Liver (tissue), 9 donors: ENCODE measurements around the gene HLCS. TPM values are rescaled to one million over a fixed set of nuclear protein-coding genes. Genes with fewer than 3 reads are reported as not detected.

Source experiments
- DNase-seq: peaks from one replicate; pipeline ENCODE4 v3.0.0-alpha.2; 2017; ENCODE audit warnings: low spot score
- H3K27ac ChIP-seq, 2 donors: one replicate each; pipeline ENCODE4 v1.7.0; 2013; ENCODE audit warnings: inconsistent platforms in 2 of 2, low read length in 2 of 2, control low read depth in 1 of 2, low read depth in 1 of 2, mild to moderate bottlenecking in 1 of 2
- H3K27me3 ChIP-seq, 4 donors: one replicate each; pipeline versions ENCODE4 v1.6.1 to v1.7.0; 2013; ENCODE audit warnings: low read length in 3 of 4, inconsistent platforms in 1 of 4, mild to moderate bottlenecking in 1 of 4, moderate library complexity in 1 of 4; ENCODE audit not compliant: control insufficient read depth in 4 of 4, insufficient read depth in 4 of 4
- H3K36me3 ChIP-seq, 4 donors: one replicate each; pipeline versions ENCODE4 v1.6.1 to v1.7.0; 2013; ENCODE audit warnings: low read length in 3 of 4, mild to moderate bottlenecking in 3 of 4, low read depth in 1 of 4, moderate library complexity in 1 of 4; ENCODE audit not compliant: control insufficient read depth in 4 of 4, insufficient read depth in 3 of 4
- H3K4me1 ChIP-seq, 4 donors: one replicate each; pipeline versions ENCODE4 v1.6.1 to v1.7.0; 2013; ENCODE audit warnings: low read length in 3 of 4, mild to moderate bottlenecking in 3 of 4, moderate library complexity in 1 of 4; ENCODE audit not compliant: control insufficient read depth in 4 of 4, insufficient read depth in 4 of 4
- H3K4me3 ChIP-seq, 3 donors: one replicate each; pipeline versions ENCODE4 v1.6.1 to v1.7.0; 2013; ENCODE audit warnings: low read length in 3 of 3, control low read depth in 1 of 3, low read depth in 1 of 3, mild to moderate bottlenecking in 1 of 3
- H3K9ac ChIP-seq, 2 donors: one replicate each; pipeline ENCODE4 v1.7.0; 2013; ENCODE audit warnings: low read length in 2 of 2, mild to moderate bottlenecking in 2 of 2, moderate library complexity in 2 of 2, control low read depth in 1 of 2, low read depth in 1 of 2
- H3K9me3 ChIP-seq, 4 donors: one replicate each; pipeline versions ENCODE4 v1.6.1 to v1.7.0; 2013; ENCODE audit warnings: low read length in 3 of 4; ENCODE audit not compliant: control insufficient read depth in 4 of 4
- CTCF ChIP-seq: fragments of 150-350 bp; IDR thresholded peaks from 2 replicates; pipeline ENCODE4 v1.5.1; 2017; ENCODE audit warnings: improper control_type of control experiment, low read depth, low read length; ENCODE audit not compliant: missing input control
- EGR1 ChIP-seq, 2 donors: IDR thresholded peaks; 2 replicates each; pipeline ENCODE4 v1.6.1; 2016 to 2018; ENCODE audit warnings: antibody characterized with exemption in 2 of 2, low read depth in 2 of 2
- FOXA1 ChIP-seq: IDR thresholded peaks from 2 replicates; pipeline ENCODE4 v1.6.1; 2016; ENCODE audit warnings: antibody characterized with exemption
- FOXA2 ChIP-seq: IDR thresholded peaks from 2 replicates; pipeline ENCODE4 v1.6.1; 2016; ENCODE audit warnings: antibody characterized with exemption
- GABPA ChIP-seq, 2 donors: IDR thresholded peaks in 1 of 2; conservative IDR thresholded peaks in 1 of 2; 2 replicates each; pipeline ENCODE4 v1.6.1; 2016; ENCODE audit warnings: antibody characterized with exemption in 2 of 2, mild to moderate bottlenecking in 1 of 2, moderate library complexity in 1 of 2
- HNF4A ChIP-seq, 2 donors: conservative IDR thresholded peaks; 2 replicates each; pipeline ENCODE4 v1.6.1; 2016; ENCODE audit warnings: antibody characterized with exemption in 2 of 2, mild to moderate bottlenecking in 2 of 2
- HNF4G ChIP-seq: IDR thresholded peaks from 2 replicates; pipeline ENCODE4 v1.6.1; 2016; ENCODE audit warnings: antibody characterized with exemption
- JUND ChIP-seq, 2 donors: IDR thresholded peaks; 2 replicates each; pipeline ENCODE4 v1.6.1; 2016; ENCODE audit warnings: antibody characterized with exemption in 2 of 2
- MAX ChIP-seq: IDR thresholded peaks from 2 replicates; pipeline ENCODE4 v1.6.1; 2016; ENCODE audit warnings: antibody characterized with exemption
- NR2F2 ChIP-seq: IDR thresholded peaks from 2 replicates; pipeline ENCODE4 v1.6.1; 2016; ENCODE audit warnings: antibody characterized with exemption
- RAD21 ChIP-seq, 2 donors: IDR thresholded peaks; 2 replicates each; pipeline ENCODE4 v1.6.1; 2016; ENCODE audit warnings: antibody characterized with exemption in 2 of 2, mild to moderate bottlenecking in 2 of 2
- REST ChIP-seq: IDR thresholded peaks from 2 replicates; pipeline ENCODE4 v1.6.1; 2016; ENCODE audit warnings: antibody characterized with exemption, mild to moderate bottlenecking
- RXRA ChIP-seq, 2 donors: IDR thresholded peaks; 2 replicates each; pipeline ENCODE4 v1.6.1; 2017 to 2018; ENCODE audit warnings: antibody characterized with exemption in 2 of 2, mild to moderate bottlenecking in 1 of 2
- SP1 ChIP-seq: IDR thresholded peaks from 2 replicates; pipeline ENCODE4 v1.6.1; 2018; ENCODE audit warnings: antibody characterized with exemption, mild to moderate bottlenecking
- TAF1 ChIP-seq: conservative IDR thresholded peaks from 2 replicates; pipeline ENCODE4 v1.6.1; 2016; ENCODE audit warnings: antibody characterized with exemption, mild to moderate bottlenecking
- YY1 ChIP-seq: IDR thresholded peaks from 2 replicates; pipeline ENCODE4 v1.6.1; 2016; ENCODE audit warnings: antibody characterized with exemption, mild to moderate bottlenecking
- WGBS: extraction: QIAGEN DNeasy Blood & Tissue Kit; methylation state at CpG from one replicate; pipeline ENCODE4 v1.1.7; 2013; 5-methylcytosine and 5-hydroxymethylcytosine counted together
- polyA plus RNA-seq, 2 donors: library from polyadenylated mRNA; stranded (reverse) in 1 of 2; unstranded in 1 of 2; fragments of 200-250 nt in 1 of 2; fragments of >200 nt in 1 of 2; fragmentation: Nextera tagmentation in 1 of 2; extraction: Ambion mirVana in 1 of 2; gene quantifications; one replicate each; pipeline versions ENCODE4 v1.2.1 to v1.2.3, GENCODE V29; 2013 to 2015
- total RNA-seq, 2 donors: library from RNA; depleted of rRNA; stranded (reverse); fragments of >200 nt; gene quantifications; one replicate each; pipeline ENCODE4 v1.2.3, GENCODE V29; 2014
- TF ChIP-seq, protein P1 (sequence below): IDR thresholded peaks from 2 replicates; pipeline ENCODE4 v1.6.1; 2016; ENCODE audit warnings: antibody characterized with exemption
- TF ChIP-seq, protein P2 (sequence below): IDR thresholded peaks from 2 replicates; pipeline ENCODE4 v1.6.1; 2016; ENCODE audit warnings: antibody characterized with exemption
- donor health status: healthy.
- donor health status: healthy.
- donor health status: healthy.
- donor health status: healthy.
- donor health status: healthy.

HLCS gene
- total and polyA plus RNA-seq, 4 donors: 6.6 to 22.5 (median 8.3) TPM

DNA sequence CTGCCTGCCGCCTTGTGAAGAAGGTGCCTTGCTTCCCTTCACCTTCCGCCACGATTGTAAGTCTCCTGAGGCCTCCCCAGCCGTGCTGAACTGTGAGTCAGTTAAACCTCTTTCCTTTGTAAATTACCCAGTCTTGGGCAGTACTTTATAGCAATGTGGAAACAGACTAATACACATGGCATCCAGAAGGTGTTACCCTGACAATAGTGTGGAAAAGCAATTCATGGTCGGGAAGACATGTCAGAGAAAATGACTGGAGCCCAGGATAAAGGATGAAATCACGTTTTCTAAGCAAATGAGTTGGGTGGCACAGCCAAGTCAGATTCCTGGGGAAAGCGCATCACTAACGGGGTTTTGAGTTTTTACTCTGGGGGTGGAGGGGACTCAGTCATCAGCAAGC lies 76.4 kb downstream of the HLCS start:
- TF ChIP-seq TAF1: no peak
- no peak for TF ChIP-seq MAX
- TF ChIP-seq SP1: no peak
- no peak for TF ChIP-seq RXRA (IDR thresholded peaks at IDR 0.05)
- no peak for TF ChIP-seq FOXA2
- TF ChIP-seq FOXA1: no peak
- TF ChIP-seq JUND (IDR thresholded peaks at IDR 0.05): no peak
- TF ChIP-seq, protein P1, sequence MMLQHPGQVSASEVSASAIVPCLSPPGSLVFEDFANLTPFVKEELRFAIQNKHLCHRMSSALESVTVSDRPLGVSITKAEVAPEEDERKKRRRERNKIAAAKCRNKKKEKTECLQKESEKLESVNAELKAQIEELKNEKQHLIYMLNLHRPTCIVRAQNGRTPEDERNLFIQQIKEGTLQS: no peak
- no peak for TF ChIP-seq NR2F2
- TF ChIP-seq YY1: no peak
- no peak for TF ChIP-seq CTCF
- TF ChIP-seq REST: no peak
- TF ChIP-seq GABPA (IDR thresholded peaks at IDR 0.05 in 1 of 2, conservative IDR thresholded peaks at IDR 0.05 in 1 of 2): no peak
- no peak for TF ChIP-seq HNF4A (conservative IDR thresholded peaks at IDR 0.05)
- TF ChIP-seq RAD21 (IDR thresholded peaks at IDR 0.05): no peak
- no peak for TF ChIP-seq HNF4G
- no peak for TF ChIP-seq EGR1 (IDR thresholded peaks at IDR 0.05; ENCODE audit: low read depth in 2 of 2)

GRCh38 chr21:36889401-36889800 lies 77.1 kb downstream of the HLCS start:
- 84% methylated on average over 2 of the region's 2 CpGs for WGBS
- TF ChIP-seq JUND (IDR thresholded peaks at IDR 0.05) (no peak), NR2F2 (no peak), REST (no peak), MAX (no peak), RXRA (IDR thresholded peaks at IDR 0.05) (no peak), SP1 (no peak), RAD21 (IDR thresholded peaks at IDR 0.05) (no peak), CTCF (no peak)
- TF ChIP-seq, protein P2, sequence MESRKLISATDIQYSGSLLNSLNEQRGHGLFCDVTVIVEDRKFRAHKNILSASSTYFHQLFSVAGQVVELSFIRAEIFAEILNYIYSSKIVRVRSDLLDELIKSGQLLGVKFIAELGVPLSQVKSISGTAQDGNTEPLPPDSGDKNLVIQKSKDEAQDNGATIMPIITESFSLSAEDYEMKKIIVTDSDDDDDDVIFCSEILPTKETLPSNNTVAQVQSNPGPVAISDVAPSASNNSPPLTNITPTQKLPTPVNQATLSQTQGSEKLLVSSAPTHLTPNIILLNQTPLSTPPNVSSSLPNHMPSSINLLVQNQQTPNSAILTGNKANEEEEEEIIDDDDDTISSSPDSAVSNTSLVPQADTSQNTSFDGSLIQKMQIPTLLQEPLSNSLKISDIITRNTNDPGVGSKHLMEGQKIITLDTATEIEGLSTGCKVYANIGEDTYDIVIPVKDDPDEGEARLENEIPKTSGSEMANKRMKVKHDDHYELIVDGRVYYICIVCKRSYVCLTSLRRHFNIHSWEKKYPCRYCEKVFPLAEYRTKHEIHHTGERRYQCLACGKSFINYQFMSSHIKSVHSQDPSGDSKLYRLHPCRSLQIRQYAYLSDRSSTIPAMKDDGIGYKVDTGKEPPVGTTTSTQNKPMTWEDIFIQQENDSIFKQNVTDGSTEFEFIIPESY: no peak
- DNase-seq: no peak

More for the DNA sequence above, 76.4 kb downstream of the HLCS start:
- 96% methylated on average over 8 of the region's 8 CpGs for WGBS
- DNase-seq: no peak
- Histone ChIP-seq H3K36me3 (peaks cover 0 to 8% (median 4%) of the 10 kb centered on the region in 4 donors), H3K27ac (no peak overlapping the region), H3K9ac (no peak overlapping the region), H3K4me3 (no peak overlapping the region), H3K27me3 (no peaks in the 10 kb centered on the region), H3K9me3 (no peaks in the 10 kb centered on the region), H3K4me1 (no peaks in the 10 kb centered on the region)

More at GRCh38 chr21:36889401-36889800, 77.1 kb downstream of the HLCS start:
- Histone ChIP-seq H3K27ac (no peak overlapping the region), H3K4me3 (no peak overlapping the region), H3K36me3 (peaks cover 3 to 6% (median 5%) of the 10 kb centered on the region in 4 donors), H3K27me3 (no peaks in the 10 kb centered on the region), H3K4me1 (no peaks in the 10 kb centered on the region), H3K9me3 (no peaks in the 10 kb centered on the region), H3K9ac (no peak overlapping the region)
